GM19463 (cell line): ENCODE measurements around the gene PYGO2.
"Not testable (repeated sequence)": the region's sequence is repeated elsewhere in the genome, so short reads cannot be mapped to it uniquely, and the experiment has no call there.

Source experiments
- ATAC-seq: cut with Tn5 transposase; IDR thresholded peaks from one replicate; pipeline ENCODE4 v1.9.1; 2021; ENCODE audit warnings: mild to moderate bottlenecking, moderate library complexity; ENCODE audit not compliant: unreplicated experiment

The PYGO2 gene

GRCh38 chr1:154911691-154912550 lies 49.7 kb downstream of the PYGO2 start:
- ATAC-seq: no peak

- no peak for ATAC-seq
Measured at GRCh38 chr1:154910851-154911250, 50.7 kb downstream of the PYGO2 start.

- ATAC-seq: no peak
Measured at GRCh38 chr1:154908937-154909336, 52.6 kb downstream of the PYGO2 start.

- not testable (repeated sequence) for ATAC-seq
Measured at GRCh38 chr1:154908129-154908528, 53.5 kb downstream of the PYGO2 start.
